ENCODE results near the gene ENPP1.

GRCh38 chr6:131802347-131802746 lies 5.5 kb upstream of the ENPP1 start:
- TF ChIP-seq, protein P1, sequence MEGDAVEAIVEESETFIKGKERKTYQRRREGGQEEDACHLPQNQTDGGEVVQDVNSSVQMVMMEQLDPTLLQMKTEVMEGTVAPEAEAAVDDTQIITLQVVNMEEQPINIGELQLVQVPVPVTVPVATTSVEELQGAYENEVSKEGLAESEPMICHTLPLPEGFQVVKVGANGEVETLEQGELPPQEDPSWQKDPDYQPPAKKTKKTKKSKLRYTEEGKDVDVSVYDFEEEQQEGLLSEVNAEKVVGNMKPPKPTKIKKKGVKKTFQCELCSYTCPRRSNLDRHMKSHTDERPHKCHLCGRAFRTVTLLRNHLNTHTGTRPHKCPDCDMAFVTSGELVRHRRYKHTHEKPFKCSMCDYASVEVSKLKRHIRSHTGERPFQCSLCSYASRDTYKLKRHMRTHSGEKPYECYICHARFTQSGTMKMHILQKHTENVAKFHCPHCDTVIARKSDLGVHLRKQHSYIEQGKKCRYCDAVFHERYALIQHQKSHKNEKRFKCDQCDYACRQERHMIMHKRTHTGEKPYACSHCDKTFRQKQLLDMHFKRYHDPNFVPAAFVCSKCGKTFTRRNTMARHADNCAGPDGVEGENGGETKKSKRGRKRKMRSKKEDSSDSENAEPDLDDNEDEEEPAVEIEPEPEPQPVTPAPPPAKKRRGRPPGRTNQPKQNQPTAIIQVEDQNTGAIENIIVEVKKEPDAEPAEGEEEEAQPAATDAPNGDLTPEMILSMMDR (IDR thresholded peaks at IDR 0.05; ENCODE audit: insufficient read depth, low read length, poor library complexity, severe bottlenecking) = no peak
- no peak for TF ChIP-seq EZH2phosphoT487 (conservative IDR thresholded peaks at IDR 0.05; ENCODE audit: low read length)
